Measurements from ENCODE around the gene INSYN1.
"Not testable (repeated sequence)": the region's sequence is repeated elsewhere in the genome, so short reads cannot be mapped to it uniquely, and the experiment has no call there.

The INSYN1 gene

GRCh38 chr15:73750951-73751350 is 2.2 kb downstream of the INSYN1 start:
- no peak for DNase-seq

- DNase-seq, result no peak
Measured at GRCh38 chr15:73750438-73750837, 2.7 kb downstream of the INSYN1 start.

- no peak for DNase-seq
Measured at GRCh38 chr15:73749971-73750370, 3.2 kb downstream of the INSYN1 start.

GRCh38 chr15:73749533-73749932 is 3.6 kb downstream of the INSYN1 start:
- DNase-seq, result no peak

GRCh38 chr15:73748730-73749129 is 4.4 kb downstream of the INSYN1 start:
- peak in 5 of 58 donors; percentile 19 to 38 (median 25) for DNase-seq

- no peak for DNase-seq
Measured at GRCh38 chr15:73747847-73748590, 5.1 kb downstream of the INSYN1 start.

GRCh38 chr15:73746883-73747282 is 6.3 kb downstream of the INSYN1 start:
- no peak for DNase-seq

GRCh38 chr15:73746261-73746660 is 6.9 kb downstream of the INSYN1 start:
- DNase-seq, result no peak

GRCh38 chr15:73745073-73745472 is 8.1 kb downstream of the INSYN1 start:
- peak in 1 of 58 donors; percentile 13 for DNase-seq

GRCh38 chr15:73744293-73744692 is 8.9 kb downstream of the INSYN1 start:
- DNase-seq, result no peak

GRCh38 chr15:73741321-73741836 is 11.8 kb downstream of the INSYN1 start:
- DNase-seq, result no peak

- DNase-seq, result no peak
Measured at GRCh38 chr15:73740152-73741048, 12.8 kb downstream of the INSYN1 start.

GRCh38 chr15:73737535-73737934 is 15.6 kb downstream of the INSYN1 start:
- DNase-seq, result no peak

GRCh38 chr15:73732930-73733329 is 20.2 kb downstream of the INSYN1 start:
- DNase-seq, result no peak

GRCh38 chr15:73732051-73732450 is 21.1 kb downstream of the INSYN1 start:
- not testable (repeated sequence) for DNase-seq

- no peak for DNase-seq
Measured at GRCh38 chr15:73727330-73727976, 25.7 kb downstream of the INSYN1 start.

- DNase-seq, result no peak
Measured at GRCh38 chr15:73724212-73724611, 28.9 kb downstream of the INSYN1 start.

- DNase-seq, result no peak
Measured at GRCh38 chr15:73723191-73723590, 30.0 kb downstream of the INSYN1 start.

- DNase-seq, result no peak
Measured at GRCh38 chr15:73722425-73722824, 30.7 kb downstream of the INSYN1 start.

- no peak for DNase-seq
Measured at GRCh38 chr15:73718694-73719093, 34.5 kb downstream of the INSYN1 start.

- no peak for DNase-seq
Measured at GRCh38 chr15:73717802-73718201, 35.3 kb downstream of the INSYN1 start.

- no peak for DNase-seq
Measured at GRCh38 chr15:73717206-73717605, 35.9 kb downstream of the INSYN1 start.

Measured in anterior cingulate cortex (tissue), 58 donors.